GM21423 (cell line): Measurements from ENCODE around the gene PAX8.
"Not testable (repeated sequence)": the region's sequence is repeated elsewhere in the genome, so short reads cannot be mapped to it uniquely, and the experiment has no call there.

Experiments used
- ATAC-seq: cut with Tn5 transposase; IDR thresholded peaks from one replicate; pipeline ENCODE4 v1.9.1; 2021; ENCODE audit warnings: mild to moderate bottlenecking, moderate library complexity; ENCODE audit not compliant: unreplicated experiment

PAX8 gene

DNA sequence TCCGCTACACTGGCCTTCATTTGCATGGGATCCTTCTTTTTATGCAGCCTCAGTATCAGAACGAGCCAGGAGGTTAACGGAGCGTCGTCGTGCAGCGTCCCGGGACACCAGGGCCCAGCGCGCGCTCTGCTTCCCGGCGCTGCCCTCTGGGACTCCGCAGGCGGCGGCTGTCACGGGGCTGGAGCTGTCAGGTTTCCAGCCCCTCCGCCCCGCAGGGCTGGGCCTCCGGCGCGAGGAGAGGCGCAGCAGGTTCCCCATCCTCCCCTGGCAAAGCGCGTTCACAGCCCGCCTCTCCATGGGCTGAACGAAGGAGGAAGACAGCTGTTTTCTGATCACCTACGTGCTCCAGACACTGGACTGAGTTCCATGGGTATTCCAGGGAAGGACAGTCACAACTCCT lies 12.5 kb upstream of the PAX8 start:
- ATAC-seq: no peak

DNA sequence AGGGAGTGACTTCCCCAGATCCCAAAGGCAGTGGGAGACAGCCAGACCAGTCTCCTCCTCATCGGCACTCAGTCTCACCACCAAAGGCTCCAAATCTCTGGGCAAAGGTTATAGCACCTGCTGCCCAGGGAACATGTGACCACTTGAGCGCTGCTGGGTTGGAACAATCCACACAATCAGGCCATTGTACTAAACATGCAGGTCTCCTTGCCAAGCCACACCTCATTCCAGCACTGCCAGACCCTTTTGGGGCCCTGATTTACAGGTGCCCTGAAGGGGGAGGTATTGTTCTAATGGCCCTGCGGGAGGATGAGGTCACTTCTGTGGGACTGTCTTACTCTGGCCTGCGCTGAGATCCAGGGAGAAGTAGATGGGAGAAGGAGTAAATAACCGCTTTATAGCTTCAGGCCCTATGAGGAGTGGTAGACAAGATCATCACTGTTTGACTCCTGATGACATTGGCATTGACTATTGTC lies 10.0 kb upstream of the PAX8 start:
- ATAC-seq: not testable (repeated sequence)

DNA sequence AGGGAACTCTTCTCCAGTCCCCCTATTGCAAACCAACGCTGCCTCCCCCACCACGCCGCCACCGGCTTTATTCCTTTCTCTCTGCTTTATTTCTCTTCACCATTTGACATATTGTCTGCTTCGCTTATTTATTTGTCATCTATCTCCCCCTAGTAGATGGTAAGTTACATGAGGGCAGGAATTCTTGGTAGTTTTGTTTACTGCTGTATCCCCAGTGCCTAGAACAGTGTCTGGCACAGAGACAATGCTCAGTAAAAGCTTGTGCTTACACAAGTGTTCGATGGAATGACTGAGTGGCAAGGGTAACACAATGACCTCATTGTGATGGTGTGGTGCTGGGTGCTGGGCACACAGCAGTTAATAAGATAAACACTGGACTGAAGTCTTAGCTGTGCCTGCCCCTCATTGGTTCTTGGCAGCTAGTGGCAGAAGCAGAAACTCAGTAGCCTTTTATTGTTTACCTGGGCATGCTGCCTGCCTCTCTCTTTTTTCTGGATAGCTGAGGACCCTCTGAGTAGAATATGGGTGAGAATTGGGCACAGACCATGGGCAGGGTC lies 9.5 kb upstream of the PAX8 start:
- ATAC-seq: not testable (repeated sequence)

DNA sequence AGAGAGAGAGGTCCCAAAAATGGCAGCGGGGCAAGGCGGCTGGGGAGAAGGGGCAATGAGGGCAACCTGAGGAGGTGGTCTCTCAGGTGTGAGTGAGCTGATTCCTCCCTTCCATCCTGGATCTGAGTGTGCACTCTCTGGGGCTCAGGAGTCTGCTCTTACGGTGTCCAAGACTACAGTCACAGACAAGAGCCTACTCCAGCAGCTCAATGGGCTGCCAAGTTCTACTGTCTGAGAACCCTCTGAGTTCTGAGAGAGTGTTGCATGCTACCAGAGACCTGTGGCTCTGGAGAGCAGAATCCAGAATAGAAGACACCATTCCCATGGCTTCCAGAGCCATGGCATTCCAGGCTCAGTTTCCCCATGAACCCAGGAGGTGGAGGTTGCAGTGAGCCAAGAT lies 7.1 kb upstream of the PAX8 start:
- no peak for ATAC-seq

DNA sequence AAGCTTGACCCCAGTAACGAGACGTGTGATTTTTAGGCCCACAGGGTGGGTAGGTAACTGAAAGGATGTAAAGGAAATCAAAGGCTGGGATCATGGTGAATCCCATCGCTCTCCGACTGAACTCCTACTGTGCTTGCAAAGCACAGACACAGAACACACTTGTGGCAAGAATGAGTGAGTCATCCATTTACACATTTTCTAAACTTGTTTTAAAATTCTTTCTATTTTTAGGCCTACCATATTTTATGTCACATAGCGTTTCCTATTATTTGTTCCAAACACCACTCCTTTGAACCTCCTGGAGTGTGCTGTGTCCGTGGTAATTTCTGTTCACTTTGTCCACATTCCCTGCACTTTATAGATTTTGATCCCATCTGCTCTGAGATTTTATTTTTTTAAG lies 6.3 kb upstream of the PAX8 start:
- not testable (repeated sequence) for ATAC-seq

DNA sequence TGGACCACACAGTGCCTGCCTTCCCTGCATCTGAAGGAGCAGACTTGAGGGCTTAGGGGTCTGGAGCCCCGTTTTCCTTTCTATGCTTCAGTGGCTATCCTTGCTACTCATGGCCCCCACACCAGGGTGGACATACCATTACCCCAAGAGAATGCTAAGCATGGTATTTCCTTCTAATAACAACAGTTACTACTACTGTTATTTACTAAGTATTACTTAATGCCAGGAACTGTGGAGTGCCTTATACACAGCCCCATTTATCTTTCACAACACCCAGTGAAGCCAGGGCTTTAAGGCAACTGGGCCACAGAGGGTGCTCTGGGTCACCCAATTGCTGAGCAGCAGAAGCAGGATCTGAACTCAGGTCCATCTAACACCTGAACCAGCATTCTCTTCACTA lies 5.8 kb upstream of the PAX8 start:
- no peak for ATAC-seq

DNA sequence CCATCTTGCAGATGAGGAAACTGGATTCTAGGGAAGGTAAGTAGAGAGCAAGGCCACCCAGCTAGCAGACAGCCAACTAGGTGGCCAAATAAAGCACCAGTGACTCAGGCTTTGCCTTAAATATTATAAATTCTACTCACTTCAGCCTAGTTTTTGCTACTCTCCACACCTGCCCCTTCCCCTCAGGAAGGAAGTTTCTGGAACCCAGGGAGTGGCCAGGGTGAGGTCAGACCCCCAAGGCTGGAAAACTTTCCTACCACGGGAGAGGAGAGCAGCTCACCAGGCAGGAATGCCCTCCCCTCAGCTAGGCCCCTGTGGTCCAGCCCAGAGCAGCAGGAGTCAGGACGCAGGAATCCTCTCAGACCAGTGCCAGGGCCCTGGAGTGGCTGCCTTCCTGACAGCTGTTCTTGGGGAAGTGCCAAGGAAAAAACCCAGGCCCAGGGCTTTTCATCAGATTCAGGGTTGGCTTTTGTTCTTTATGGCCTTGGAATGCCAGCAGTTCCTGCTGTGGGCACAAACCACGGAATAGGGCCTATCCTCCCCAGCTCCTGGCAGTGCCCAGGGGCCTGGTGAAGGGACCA lies 5.1 kb upstream of the PAX8 start:
- ATAC-seq: no peak

DNA sequence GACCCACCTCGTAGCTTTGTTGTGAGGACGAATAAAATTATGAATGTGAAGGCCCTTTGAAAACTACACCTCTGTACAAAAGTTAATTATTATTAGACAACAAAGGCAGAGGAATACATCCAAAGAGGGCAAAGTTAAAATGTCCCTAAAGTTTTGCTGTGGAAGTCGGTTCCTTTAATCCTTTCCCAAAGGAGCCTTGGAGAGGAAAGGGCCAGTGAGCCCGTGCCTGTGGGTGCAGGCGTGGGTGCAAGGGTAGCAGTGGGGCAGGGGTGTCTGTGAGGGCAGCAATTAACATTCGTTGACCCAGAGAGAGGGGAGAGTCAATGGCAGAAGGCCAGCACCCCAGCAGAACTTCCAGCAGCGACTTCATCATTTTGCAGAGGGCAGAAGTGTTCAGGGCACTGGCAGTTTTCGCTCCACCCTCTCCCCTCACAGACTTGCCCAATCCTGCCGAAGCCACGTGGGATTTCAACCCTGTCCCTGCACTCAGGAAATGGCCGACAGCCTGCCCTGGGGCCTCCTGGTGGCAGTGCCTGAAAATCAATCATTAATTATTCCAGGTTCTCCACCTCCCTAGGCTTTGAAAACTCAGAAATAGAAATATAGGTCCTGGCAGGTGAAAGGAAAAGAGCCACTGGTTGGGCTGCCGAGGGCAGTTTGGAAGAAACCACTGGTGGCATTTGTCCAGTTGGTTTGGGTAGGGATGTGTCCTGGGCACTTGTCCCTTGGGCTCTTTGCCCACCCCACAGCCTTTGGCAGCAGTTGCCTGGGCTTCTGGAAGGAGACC lies 4.2 kb upstream of the PAX8 start:
- no peak for ATAC-seq

DNA sequence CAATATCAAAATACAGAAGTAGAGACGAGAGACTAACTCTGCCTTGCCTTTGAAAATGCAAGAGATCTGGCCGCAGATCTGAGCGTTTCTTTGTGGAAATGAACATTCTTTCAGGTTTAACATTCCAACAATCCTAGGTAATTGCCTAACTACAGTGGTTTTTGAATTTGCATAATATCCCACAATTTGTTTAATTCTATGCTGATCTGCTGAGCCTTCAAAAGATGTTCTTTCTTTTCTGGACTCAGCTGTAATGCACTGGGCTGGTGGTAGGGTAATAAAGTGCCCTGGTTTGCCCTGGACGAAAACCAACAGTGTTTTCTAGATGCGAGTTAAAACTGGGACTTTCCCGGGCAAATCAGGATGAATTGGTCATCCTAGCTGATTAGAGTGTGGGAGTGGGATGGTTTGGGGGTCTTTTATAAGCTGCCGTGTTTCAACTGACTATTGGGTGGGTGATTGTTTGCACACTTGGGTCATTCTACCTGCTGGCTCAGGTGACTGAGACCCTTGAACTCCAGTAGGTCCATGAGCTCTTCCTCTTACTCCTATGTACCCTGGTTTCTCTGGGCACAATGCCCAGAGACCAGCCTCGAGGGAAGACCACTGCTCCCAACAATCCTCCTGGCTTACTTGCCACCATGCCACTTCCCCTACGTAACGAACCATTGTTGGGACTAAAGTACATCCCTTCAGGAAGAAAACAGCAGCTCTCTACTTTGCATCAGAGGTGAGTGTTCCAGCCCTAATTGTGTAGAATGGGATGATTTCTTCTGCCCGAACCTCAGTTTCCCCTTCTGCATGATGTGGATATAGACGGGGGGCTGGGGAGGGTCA lies 3.4 kb upstream of the PAX8 start:
- no peak for ATAC-seq

DNA sequence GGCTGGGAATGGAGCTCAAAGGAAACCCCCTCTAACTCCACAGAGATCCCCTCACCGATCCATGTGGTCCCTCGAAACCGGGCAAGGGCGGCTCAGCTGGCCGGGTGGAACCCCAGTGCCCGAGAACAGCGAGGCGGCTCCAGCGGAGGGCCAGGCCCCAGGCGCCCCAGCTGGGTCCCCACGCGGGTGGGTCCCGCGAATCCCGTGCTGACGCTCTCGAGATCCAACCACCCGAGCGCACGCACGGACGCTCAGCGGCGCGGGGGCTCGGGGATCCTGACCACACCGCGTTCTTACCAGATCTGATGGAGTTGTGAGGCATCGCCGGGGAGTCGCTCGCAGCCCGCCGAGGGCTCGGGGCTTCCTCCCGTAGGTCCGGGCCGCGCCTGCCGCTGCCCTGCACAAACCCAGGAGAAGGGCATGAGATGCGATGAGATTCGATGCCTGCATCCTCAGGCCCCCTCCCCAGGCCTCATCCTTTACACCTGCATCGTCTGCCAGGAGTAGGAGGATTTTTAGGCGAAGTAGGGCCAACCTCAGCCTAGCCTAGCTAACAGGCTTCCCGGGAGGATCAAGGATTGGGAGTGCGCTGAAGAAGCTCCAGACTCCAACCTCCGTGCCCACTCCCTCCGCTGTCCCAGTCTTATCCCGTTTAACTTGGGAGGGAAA lies 514 bp downstream of the PAX8 start:
- ATAC-seq: no peak

DNA sequence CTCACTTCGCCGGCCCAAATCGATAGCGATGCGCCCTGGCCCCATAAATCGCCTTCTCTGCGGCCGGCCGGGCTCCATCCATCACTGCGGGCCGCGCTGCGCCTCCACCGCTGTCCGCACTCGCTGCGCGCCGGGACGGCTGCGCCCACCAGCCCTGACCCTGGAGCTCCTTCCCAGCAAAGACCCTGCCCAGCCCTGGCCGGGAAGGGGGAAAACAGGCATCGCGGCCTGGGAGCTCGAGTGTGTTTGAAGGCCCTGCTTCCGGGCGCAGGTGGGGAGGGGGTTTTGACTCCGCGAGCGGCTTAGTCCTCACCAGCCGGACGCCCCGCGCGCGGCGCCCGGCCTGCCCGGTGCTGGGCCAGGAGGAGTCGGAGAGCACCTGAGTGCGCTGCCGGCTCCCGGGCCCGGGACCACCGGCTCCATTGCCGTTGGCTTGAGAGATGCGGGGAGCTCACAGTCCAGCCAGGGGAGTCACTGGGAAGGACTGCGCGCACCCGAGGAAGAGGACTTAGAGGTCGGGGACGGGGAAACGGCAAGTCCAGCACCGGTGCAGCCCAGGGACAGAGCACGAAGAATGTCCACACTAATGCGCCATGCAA lies 1.1 kb downstream of the PAX8 start:
- no peak for ATAC-seq

DNA sequence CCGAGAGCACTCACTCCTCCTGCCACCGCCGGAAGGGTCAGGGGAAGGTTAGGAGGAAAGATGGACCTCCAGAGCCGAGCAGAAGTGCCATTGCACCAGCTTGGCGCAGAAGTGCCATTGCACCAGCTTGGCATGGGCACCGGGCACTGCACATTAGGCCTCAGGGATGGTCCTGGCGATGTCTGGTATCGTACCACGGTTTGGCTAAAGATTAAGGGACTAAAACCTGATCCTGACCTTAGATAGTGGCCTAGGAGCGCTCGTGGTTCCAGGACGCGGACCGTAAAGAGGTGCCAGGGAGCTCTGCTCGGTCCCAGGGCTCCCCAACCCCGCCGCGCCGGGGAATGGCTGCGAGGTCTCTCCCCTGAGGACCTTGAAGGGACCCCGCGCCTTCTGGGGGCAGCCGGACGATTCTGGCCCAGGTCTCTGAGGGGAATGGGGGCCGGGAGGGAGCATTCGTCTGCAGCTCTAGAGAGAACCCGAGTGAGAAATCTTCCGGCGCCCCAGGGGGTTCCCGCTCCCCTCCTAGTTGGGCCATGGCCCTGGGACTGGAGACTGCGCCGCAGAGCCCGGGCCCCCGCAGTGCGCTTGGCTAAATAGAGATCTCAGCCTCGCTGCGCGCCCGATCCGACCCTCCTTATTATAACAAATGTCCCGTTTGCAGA lies 1.8 kb downstream of the PAX8 start:
- ATAC-seq: no peak

DNA sequence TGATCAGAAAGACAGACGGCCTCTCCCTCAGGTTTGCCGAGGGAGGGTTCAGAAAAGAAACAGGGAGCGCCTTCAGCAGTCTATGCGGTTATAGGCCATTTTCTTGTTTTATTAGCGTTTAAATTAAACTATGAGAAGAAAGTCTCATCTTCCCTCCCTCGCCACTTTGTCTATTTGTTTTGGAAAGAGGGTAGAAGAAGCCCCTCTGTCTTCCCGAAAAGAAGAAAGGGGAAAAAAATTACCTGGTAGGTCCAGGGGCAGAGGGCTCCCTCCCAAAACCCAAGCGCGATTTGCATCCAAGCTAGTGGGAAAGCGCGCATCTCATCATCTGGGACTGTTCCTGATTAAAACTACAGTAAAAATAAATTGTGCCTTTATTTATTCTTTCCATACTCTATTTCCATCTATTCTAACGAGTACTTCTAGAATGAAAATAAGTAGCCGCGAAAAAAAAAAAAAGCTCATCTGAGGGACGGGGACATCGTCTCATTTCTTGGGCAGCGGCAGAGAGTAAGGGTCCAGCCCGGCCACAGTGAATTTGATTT lies 2.4 kb downstream of the PAX8 start:
- ATAC-seq: no peak

DNA sequence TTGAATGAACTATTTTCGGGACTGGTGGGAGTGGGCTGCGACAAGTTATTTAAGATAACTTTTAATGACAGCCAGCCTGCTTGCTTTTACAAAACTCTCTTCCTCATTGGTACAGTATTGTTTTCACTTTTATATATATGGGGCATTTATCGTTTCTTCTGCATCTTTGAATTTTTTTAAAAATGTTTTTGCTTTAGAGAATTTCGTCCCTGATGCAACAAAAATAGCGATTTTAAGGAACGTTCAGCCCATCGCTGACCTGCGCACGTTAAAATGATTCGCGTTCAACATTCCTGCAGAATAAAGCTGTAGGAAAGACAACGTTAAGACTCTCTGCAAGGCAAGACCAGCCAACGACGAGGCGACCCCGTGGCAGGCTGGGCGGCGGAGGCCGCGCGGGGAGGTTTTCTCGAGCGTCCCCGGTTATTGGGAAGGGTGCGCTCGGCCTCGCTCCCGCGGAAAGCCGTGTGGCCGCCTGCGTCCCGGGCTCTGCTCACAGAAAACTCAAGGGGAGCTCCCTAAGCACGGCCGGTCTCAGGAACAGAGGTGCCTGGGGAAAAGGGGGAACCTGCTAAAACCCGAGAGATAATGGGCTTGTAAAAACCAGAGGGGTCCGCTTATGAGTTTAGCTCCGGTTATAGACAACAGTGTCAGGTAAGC lies 3.0 kb downstream of the PAX8 start:
- no peak for ATAC-seq

DNA sequence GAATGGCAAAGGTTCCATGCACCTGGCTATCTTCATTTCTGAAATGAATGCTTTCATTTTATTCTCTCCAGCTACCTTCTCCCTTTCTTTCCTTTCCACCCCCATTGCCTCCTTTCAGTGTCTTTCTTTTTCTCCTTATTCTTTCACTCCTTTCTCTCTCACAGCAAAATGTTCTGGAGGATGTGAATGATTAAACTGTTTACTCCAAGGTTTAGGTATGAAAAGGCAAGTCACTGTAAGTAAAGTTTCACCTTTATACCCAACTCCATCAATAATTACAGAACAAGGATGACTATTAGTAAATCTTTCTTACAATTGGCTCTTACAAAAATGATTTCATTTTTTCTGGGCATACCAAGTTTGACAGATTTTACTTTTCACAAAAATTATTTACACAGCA lies 4.3 kb downstream of the PAX8 start:
- no peak for ATAC-seq

DNA sequence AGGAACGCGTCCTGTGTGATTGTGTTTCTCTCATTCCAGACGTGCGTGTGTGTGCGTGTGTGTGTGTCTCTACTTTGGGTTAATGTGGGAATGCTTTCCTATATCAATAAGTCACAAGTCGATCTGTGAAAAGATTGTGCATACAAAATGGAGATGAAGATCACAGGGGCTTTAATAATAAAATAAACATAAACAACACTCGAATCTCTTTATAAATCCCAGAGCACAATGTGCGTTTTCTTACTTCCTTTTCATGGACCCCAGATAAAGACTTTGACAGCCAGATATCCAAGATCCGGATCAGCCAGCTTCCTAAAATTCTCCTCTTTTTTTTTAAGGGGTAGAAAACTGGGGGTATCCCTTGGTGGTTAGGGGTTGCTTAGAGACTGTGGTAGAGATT lies 4.7 kb downstream of the PAX8 start:
- no peak for ATAC-seq

DNA sequence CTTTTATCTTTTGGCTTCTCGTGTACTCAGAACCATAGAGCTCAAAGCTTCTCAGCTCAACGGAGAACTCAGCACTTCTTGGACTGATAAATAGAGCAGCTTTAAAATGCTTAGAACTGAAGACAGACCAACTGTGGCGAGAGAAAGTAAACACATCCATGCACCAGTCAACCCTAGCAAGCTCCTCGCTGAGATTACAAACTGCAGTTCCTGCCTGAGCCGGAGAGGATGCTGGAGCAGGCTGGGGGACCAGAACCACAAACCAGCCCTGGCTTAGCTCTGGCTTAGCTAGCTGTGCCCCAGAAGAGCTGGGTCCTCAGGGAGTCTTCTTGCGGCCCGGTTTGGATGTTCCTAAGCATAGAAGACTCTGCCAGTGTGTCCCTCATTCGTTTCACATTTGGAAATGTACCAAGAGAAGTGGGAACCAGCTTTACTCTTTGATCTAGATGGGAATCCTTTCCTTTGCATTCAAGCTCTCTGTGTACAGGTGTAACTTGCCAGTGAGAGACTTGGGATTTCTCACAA lies 5.6 kb downstream of the PAX8 start:
- peak; percentile 63 for ATAC-seq

DNA sequence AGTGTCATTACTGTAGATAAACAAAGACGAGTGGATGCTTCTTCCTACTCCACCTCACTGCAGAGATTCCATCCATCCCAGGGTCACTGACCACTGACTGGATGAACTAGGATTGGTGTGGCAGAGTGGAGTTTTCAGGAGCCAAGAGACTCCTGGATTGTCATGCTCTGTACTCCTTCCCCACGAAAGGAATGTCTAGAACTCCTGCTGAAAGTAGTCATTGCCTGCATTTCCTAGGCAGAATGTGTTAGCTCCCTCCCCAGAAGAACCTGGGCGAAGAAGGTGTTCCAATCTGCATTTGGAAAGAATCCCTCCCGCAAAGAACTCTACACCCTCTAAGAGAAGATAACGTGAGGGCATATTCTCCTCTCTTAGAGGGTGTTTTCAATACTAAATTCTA lies 6.2 kb downstream of the PAX8 start:
- ATAC-seq: no peak
